Activated CD4-positive, alpha-beta T cell treated with anti-CD3 and anti-CD28 coated beads, Interleukin-2, amount 10 ng/mL, durations not matched to agents 24 days and 14 days (primary cell): ENCODE data around the gene CLTCL1. TPM values are rescaled to one million over a fixed set of nuclear protein-coding genes. Genes with fewer than 3 reads are reported as not detected.

ENCODE experiments used
- DNase-seq: peaks from one replicate; pipeline ENCODE4 v3.0.0; 2022
- H3K27ac Mint-ChIP-seq: one replicate; pipeline ENCODE4 v1.8.0; 2022; ENCODE audit warnings: mild to moderate bottlenecking, mixed read lengths
- H3K27me3 Mint-ChIP-seq: one replicate; pipeline ENCODE4 v1.8.0; 2022; ENCODE audit warnings: mixed read lengths
- H3K36me3 Mint-ChIP-seq: one replicate; pipeline ENCODE4 v1.8.0; 2022; ENCODE audit warnings: low read depth, mild to moderate bottlenecking, mixed read lengths
- H3K4me1 Mint-ChIP-seq: one replicate; pipeline ENCODE4 v1.8.0; 2021; ENCODE audit warnings: mixed read lengths
- H3K4me3 Mint-ChIP-seq: one replicate; pipeline ENCODE4 v1.8.0; 2022; ENCODE audit warnings: mild to moderate bottlenecking, moderate library complexity, mixed read lengths
- H3K9me3 Mint-ChIP-seq: one replicate; pipeline ENCODE4 v1.8.0; 2021; ENCODE audit warnings: mixed read lengths
- intact Hi-C: fragments of 100-400 bp; cut with micrococcal nuclease; formaldehyde crosslinking; loops from one replicate; pipeline ENCODE4 v1.15.1; 2023
- total RNA-seq: library from RNA; stranded (reverse); gene quantifications from 2 replicates; pipeline ENCODE4 v1.2.3, GENCODE V29; 2022

Gene CLTCL1
- total RNA-seq, 1 donor from 2014 or later, result 1.3 TPM

DNA sequence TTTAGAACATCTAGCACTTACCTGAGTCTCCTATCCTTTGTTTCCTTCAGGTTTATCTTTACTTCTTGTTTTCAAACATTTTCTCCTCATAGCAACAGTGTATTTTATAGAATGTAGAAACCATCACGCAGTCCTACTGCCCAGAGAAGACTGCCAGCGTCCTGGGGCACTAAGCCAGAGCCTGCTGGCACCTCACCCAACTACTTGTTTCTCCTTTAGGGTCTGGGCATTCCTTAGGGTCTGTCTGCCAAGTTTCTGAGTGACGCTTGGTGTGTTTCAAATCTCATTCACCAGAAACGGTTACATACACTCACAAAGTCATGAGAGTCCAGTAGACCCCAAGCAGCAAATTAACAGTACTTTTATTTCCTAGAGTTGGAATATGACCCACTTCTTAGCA, 63.3 kb downstream of the CLTCL1 start:
- no peak overlapping the region for H3K4me3 Mint-ChIP-seq
- H3K4me1 Mint-ChIP-seq, result no peaks in the 10 kb centered on the region
- intact Hi-C loops, result no loop called here
- no peaks in the 10 kb centered on the region for H3K9me3 Mint-ChIP-seq
- H3K36me3 Mint-ChIP-seq, result no peaks in the 10 kb centered on the region
- H3K27me3 Mint-ChIP-seq, result peaks cover 2% of the 10 kb centered on the region
- H3K27ac Mint-ChIP-seq, result no peak overlapping the region
- DNase-seq, result no peak

DNA sequence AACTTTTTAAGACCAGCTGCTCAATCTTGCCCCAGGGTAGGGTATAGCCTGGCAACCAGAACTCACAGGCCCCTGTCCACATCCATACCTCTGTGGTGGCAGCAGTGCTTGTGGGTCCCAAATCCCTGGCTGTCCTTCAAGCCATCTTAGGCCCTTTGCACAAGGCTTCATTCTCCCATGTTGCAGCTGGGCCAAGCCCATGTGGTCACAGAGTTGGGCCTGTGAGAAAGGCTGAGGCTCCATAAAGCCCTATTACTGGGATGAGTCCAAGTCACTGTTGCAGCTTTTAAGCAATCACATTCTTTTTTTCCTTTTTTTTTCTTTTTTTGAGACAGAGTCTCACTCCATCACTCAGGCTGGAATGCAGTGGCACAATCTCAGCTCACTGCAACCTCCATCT, 65.1 kb downstream of the CLTCL1 start:
- H3K9me3 Mint-ChIP-seq, result no peaks in the 10 kb centered on the region
- H3K36me3 Mint-ChIP-seq, result no peaks in the 10 kb centered on the region
- no peaks in the 10 kb centered on the region for H3K27me3 Mint-ChIP-seq
- DNase-seq, result no peak
- H3K4me1 Mint-ChIP-seq, result no peaks in the 10 kb centered on the region
- H3K4me3 Mint-ChIP-seq, result no peak overlapping the region
- no peak overlapping the region for H3K27ac Mint-ChIP-seq
- intact Hi-C loops, result no loop called here

DNA sequence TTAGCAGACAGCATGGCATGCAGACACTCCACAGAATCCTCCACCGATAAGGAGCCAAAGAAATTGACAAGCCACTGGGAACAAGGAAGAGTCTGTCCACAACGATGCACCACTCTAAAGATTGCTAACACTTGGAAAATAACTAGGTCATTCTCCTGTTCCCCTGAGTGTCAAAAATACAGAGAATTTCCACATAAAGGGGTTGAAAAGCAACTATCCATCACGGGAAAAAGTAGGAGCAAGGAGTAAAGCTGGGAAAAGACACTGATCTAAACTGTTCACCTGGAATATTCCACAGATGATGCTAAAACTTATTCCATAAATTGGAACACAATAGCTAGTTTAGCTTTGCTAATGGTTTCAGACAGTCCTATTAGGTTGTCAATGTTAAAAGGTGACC, 66.0 kb downstream of the CLTCL1 start:
- H3K27ac Mint-ChIP-seq, result no peak overlapping the region
- intact Hi-C loops, result no loop called here

GRCh38 chr22:19224985-19225384, 66.5 kb downstream of the CLTCL1 start:
- Mint-ChIP-seq H3K4me3 (no peak overlapping the region), H3K4me1 (no peaks in the 10 kb centered on the region), H3K27me3 (no peaks in the 10 kb centered on the region), H3K27ac (no peak overlapping the region), H3K36me3 (no peaks in the 10 kb centered on the region), H3K9me3 (no peaks in the 10 kb centered on the region)
- intact Hi-C loops, result no loop called here
- no peak for DNase-seq

More for the DNA sequence above, 66.0 kb downstream of the CLTCL1 start:
- Mint-ChIP-seq H3K4me1 (no peaks in the 10 kb centered on the region), H3K36me3 (no peaks in the 10 kb centered on the region), H3K4me3 (no peak overlapping the region), H3K9me3 (no peaks in the 10 kb centered on the region), H3K27me3 (no peaks in the 10 kb centered on the region)
- no peak for DNase-seq

DNA sequence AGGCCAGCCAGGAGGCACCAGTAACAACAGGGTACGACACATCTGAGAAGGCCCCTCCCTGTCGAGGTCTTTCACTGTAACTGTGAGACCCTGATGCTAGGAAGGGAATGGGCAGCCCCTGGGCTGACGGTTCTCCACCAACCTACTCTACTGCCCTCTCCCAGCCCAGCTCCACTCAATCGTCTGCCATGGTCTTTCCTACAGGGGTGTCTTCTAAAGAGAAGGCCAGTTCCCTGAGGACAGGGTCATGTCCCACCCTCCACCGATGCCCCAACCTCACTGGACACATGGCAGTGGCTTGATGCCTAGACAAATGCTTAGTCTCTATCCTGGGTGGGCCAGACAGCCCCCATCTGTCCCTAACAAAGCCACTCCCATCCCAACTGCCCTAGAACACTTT, 67.0 kb downstream of the CLTCL1 start:
- no peaks in the 10 kb centered on the region for H3K36me3 Mint-ChIP-seq
- H3K27me3 Mint-ChIP-seq, result no peaks in the 10 kb centered on the region
- no peak for DNase-seq
- intact Hi-C loops, result no loop called here
- H3K4me1 Mint-ChIP-seq, result no peaks in the 10 kb centered on the region
- no peak overlapping the region for H3K27ac Mint-ChIP-seq
- H3K9me3 Mint-ChIP-seq, result no peaks in the 10 kb centered on the region
- no peak overlapping the region for H3K4me3 Mint-ChIP-seq

- no peak overlapping the region for H3K27ac Mint-ChIP-seq
- intact Hi-C loops, result no loop called here
Measured at GRCh38 chr22:19223617-19224016, 67.9 kb downstream of the CLTCL1 start.

DNA sequence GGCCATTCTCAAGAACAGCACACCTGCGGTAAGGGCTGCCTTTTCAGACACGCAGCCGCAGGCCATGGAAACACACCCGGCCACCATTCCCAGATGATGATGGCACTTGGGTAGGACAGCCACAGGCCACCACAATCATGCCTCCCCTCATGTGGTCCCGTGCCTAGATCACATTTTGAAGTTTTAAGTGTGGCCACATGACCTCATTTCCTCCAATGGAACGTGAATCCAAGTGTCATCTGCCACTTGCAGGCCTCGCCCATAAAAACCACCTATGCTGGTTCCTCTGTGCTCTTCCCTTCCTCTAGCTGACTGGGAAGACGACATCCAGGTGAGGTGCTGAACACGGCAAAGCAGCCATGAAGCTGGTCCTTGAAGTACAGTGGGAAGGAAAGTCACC, 68.4 kb downstream of the CLTCL1 start:
- H3K27ac Mint-ChIP-seq, result no peak overlapping the region

More at GRCh38 chr22:19223617-19224016, 67.9 kb downstream of the CLTCL1 start:
- Mint-ChIP-seq H3K9me3 (no peaks in the 10 kb centered on the region), H3K36me3 (no peaks in the 10 kb centered on the region), H3K4me3 (no peak overlapping the region), H3K27me3 (no peaks in the 10 kb centered on the region), H3K4me1 (no peaks in the 10 kb centered on the region)
- DNase-seq, result no peak

DNA sequence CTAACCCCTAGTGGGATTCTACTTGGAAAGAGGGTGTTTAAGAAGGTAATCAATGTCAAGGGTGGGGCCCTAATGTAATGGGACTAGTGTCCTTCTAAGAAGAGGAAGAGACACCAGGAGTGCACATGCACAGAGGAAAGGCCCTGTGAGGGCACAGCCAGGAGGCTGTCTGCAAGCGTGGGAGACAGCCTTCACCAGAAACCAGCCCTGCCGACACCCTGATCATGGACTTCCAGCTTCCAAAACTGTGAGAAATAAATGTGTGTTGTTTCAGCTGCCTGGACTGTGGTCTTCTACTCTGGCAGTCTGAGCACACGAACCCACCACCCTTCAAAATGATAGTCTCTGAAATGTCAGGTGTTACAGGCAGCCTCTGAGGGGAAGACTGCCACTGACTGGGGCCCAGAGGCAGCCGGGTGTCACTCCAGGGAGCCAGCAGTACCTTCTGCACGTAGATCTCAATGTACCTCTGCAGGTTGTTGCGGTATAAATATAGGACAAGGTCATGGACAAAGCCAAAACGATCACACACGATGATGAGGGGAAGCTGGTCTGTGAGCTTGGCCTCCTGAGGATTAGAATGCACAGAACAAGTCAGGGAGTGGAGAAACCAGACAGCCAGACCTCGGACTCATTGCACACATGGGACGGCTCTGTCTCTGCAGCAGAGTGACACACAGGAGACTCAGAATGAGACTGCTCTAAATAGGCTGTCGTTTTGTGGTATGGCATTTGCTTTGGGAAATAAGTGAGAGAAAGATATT, 69.1 kb downstream of the CLTCL1 start:
- no peak overlapping the region for H3K27ac Mint-ChIP-seq
- no peaks in the 10 kb centered on the region for H3K9me3 Mint-ChIP-seq
- no peaks in the 10 kb centered on the region for H3K36me3 Mint-ChIP-seq
- H3K27me3 Mint-ChIP-seq, result no peaks in the 10 kb centered on the region
- H3K4me1 Mint-ChIP-seq, result peaks cover 2% of the 10 kb centered on the region
- intact Hi-C loops, result no loop called here
- no peak overlapping the region for H3K4me3 Mint-ChIP-seq
- no peak for DNase-seq

More for the DNA sequence above, 68.4 kb downstream of the CLTCL1 start:
- no peaks in the 10 kb centered on the region for H3K9me3 Mint-ChIP-seq
- no peaks in the 10 kb centered on the region for H3K4me1 Mint-ChIP-seq
- no peak for DNase-seq
- no peak overlapping the region for H3K4me3 Mint-ChIP-seq
- intact Hi-C loops, result no loop called here
- H3K36me3 Mint-ChIP-seq, result no peaks in the 10 kb centered on the region
- no peaks in the 10 kb centered on the region for H3K27me3 Mint-ChIP-seq

DNA sequence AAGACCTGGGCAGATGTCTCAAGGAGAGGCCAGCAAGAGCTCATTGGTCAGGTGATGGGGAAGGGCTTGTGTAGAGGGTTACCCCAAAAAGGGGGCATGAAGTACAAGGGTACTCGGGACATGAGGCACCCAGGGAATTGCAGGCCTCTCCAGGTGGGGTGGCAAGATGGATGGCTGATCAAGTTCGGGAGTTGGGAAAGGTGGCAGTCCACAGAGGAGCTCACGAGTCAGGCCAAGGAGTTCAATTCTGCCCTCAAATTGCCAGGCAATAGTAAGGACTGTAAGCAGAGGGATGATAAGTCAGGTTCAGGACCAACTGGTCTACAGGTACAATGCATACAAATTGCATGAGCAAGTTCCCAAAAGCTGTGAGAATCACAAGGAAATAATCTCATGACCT, 70.7 kb downstream of the CLTCL1 start:
- no peaks in the 10 kb centered on the region for H3K9me3 Mint-ChIP-seq
- peaks cover 2% of the 10 kb centered on the region for H3K4me1 Mint-ChIP-seq
- H3K27ac Mint-ChIP-seq, result no peak overlapping the region
- intact Hi-C loops, result no loop called here
- no peaks in the 10 kb centered on the region for H3K27me3 Mint-ChIP-seq
- no peak for DNase-seq
- no peaks in the 10 kb centered on the region for H3K36me3 Mint-ChIP-seq
- H3K4me3 Mint-ChIP-seq, result no peak overlapping the region

GRCh38 chr22:19218541-19219233, 72.8 kb downstream of the CLTCL1 start:
- H3K36me3 Mint-ChIP-seq, result no peaks in the 10 kb centered on the region
- no peak overlapping the region for H3K4me3 Mint-ChIP-seq
- intact Hi-C loops, result no loop called here
- H3K9me3 Mint-ChIP-seq, result no peaks in the 10 kb centered on the region
- H3K27me3 Mint-ChIP-seq, result no peaks in the 10 kb centered on the region
- no peak overlapping the region for H3K27ac Mint-ChIP-seq
- DNase-seq, result no peak
- H3K4me1 Mint-ChIP-seq, result peaks cover 2% of the 10 kb centered on the region

GRCh38 chr22:19216579-19216978, 74.9 kb downstream of the CLTCL1 start:
- intact Hi-C loops, result no loop called here
- Mint-ChIP-seq H3K4me1 (peaks cover 2% of the 10 kb centered on the region), H3K27me3 (peaks cover 5% of the 10 kb centered on the region), H3K4me3 (no peak overlapping the region), H3K9me3 (no peaks in the 10 kb centered on the region), H3K36me3 (no peaks in the 10 kb centered on the region), H3K27ac (no peak overlapping the region)
- no peak for DNase-seq

- Mint-ChIP-seq H3K27me3 (peaks cover 8% of the 10 kb centered on the region), H3K4me1 (peaks cover 2% of the 10 kb centered on the region), H3K9me3 (no peaks in the 10 kb centered on the region), H3K27ac (no peak overlapping the region), H3K4me3 (no peak overlapping the region), H3K36me3 (no peaks in the 10 kb centered on the region)
- no peak for DNase-seq
- intact Hi-C loops, result no loop called here
Measured at GRCh38 chr22:19215360-19215759, 76.2 kb downstream of the CLTCL1 start.

DNA sequence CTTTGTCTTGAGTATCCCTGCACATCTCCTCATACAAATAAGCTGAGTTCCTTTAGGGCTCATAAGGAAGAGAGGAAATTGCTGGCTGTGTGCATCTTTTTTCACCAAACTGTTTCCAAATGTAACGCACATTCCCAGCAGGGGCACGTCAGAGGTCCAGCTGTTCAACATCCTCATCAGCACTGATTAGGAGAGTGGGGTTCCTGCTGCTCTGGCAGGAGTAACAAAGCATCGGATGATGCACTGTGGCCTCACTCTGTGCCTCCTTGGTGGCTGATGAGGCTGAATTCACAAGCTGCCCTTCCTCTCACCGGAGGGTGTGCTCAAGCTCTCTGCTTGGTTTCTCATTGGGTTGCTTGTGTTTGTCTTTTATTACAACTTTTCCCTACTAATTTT, 77.4 kb downstream of the CLTCL1 start:
- Mint-ChIP-seq H3K9me3 (no peaks in the 10 kb centered on the region), H3K27me3 (peaks cover 17% of the 10 kb centered on the region), H3K36me3 (no peaks in the 10 kb centered on the region), H3K4me1 (peaks cover 2% of the 10 kb centered on the region), H3K4me3 (no peak overlapping the region), H3K27ac (no peak overlapping the region)
- intact Hi-C loops, result no loop called here
- DNase-seq, result no peak

- DNase-seq, result no peak
- Mint-ChIP-seq H3K4me3 (no peak overlapping the region), H3K4me1 (peaks cover 2% of the 10 kb centered on the region), H3K9me3 (no peaks in the 10 kb centered on the region), H3K27ac (no peak overlapping the region), H3K36me3 (no peaks in the 10 kb centered on the region), H3K27me3 (peaks cover 17% of the 10 kb centered on the region)
- intact Hi-C loops, result no loop called here
Measured at GRCh38 chr22:19213442-19214077, 78.0 kb downstream of the CLTCL1 start.
